SU-DHL-6 (cell line): ENCODE results near the gene HMGB1.

Experiments
- CTCF ChIP-seq: fragments of 200-600 bp; sonication (generic); IDR thresholded peaks from one replicate; pipeline ENCODE4 v1.5.1; 2017; ENCODE audit warnings: antibody characterized with exemption, mild to moderate bottlenecking, low read length, moderate library complexity; ENCODE audit not compliant: insufficient read depth, poor library complexity, severe bottlenecking
- EZH2phosphoT487 ChIP-seq: fragments of 200-600 bp; sonication (generic), shearing (Covaris generic); conservative IDR thresholded peaks from 2 replicates; pipeline ENCODE4 v1.6.1; 2018; ENCODE audit warnings: mild to moderate bottlenecking, antibody characterized with exemption, low read length, moderate library complexity, mixed read lengths

GRCh38 chr13:30416471-30416870 lies 49.3 kb downstream of the HMGB1 start:
- TF ChIP-seq CTCF (no peak), EZH2phosphoT487 (no peak)
